SK-N-DZ (cell line): Measurements from ENCODE around the gene FBXW8.

Experiments
- DNase-seq: peaks from one replicate; pipeline ENCODE4 v3.0.0-alpha.2; 2015; ENCODE audit warnings: low spot score

FBXW8 gene

DNA sequence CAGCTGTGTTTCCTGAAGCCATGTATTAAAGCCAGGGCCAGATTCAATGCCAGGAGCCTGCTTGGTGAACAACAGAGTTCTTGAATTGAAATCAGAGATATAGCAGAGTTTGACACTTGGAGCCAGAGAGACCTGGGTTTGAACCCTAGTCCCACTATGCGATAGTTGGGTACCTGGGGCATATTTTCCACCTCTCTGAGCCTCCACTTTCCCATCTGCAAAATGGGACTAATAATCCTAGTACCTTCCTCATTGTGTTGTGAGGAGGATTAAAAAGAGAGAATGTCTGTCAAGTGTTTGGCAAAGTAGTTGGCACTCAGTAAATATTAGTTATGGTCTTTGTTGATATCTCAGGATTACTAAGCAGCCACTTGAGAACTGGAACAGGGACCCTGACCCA is 23.5 kb upstream of the FBXW8 start:
- no peak for DNase-seq

DNA sequence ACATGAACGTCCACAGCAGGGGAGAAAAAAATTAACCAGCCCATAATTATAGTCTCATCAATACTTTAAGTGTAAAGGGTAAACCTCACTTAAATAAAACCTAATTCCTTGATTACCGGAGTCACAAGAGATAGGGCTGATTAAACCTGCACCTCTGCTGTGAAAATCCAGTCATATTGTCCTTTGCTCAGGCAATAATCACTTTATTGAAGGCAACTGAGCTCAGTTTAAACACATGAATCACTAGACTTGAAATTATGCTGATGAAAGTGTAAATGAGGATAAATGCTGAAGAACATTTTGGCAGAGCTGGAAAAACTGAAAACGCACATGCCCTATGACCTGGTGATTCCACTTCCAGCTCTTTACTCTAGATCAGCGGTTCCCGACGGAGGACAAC is 22.9 kb upstream of the FBXW8 start:
- DNase-seq = no peak

- no peak for DNase-seq
These were observed 20.4 kb upstream of the FBXW8 start for GRCh38 chr12:116890330-116890729.

DNA sequence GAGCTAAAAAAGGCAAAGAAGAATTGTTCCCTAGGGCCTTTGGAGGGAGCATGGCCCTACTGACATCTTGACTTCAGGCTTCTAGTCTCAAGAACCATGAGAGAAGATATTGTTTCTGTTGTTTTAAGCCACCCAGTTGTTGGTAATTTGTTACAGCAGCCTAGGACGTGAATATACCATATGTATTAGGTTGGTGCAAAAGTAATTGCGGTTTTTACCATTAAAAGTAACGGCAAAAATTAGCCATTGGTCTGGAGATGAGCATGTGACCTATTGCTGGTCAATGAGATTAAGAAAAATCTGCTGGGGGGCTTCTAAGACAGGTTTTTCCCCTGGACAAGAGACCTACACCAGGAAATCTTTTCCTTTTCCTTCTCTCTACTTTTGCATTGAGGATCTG is 19.7 kb upstream of the FBXW8 start:
- DNase-seq = no peak

GRCh38 chr12:116892349-116893140 is 18.2 kb upstream of the FBXW8 start:
- DNase-seq = no peak

DNA sequence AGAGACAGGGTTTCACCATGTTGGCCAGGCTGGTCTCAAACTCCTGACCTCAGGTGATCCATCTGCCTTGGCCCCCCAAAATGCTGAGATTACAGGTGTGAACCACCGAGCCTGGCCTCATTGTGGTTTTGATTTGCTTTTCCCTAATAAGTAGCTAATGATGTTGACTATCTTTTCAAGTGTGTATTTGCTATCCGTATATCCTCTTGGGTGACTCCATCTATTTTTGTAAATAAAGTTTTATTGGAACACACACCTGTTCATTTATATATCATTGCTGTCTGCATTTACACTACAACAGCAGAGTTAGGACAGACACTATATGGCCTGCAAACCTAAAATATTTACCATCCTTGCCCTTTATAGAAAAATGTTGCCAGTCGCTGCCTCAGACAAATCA is 15.8 kb upstream of the FBXW8 start:
- no peak for DNase-seq

DNA sequence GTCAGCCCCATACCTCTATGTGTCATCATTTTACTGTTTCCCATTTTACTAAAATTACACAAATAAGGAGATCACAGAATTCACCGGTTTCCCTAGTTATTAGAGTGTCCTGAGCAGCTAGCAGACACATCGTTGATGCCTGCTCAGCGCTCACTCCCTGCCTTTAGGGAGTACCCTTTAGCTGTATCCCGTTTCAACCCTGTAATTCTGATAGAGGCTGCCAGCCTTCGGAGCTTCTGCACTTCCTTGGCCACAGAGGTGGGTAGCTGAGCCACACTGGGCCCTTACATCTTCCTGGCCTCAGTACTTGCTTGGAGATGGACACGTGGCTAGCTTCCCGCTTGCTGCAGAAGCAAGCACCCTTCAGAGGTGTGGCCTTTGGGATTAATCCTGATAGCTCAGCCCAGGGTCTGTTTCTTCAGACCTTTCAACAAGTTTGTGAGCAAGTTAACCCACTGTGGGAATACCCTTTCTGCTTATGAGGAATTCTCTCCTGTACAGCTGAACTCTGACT is 14.3 kb upstream of the FBXW8 start:
- DNase-seq = no peak

DNA sequence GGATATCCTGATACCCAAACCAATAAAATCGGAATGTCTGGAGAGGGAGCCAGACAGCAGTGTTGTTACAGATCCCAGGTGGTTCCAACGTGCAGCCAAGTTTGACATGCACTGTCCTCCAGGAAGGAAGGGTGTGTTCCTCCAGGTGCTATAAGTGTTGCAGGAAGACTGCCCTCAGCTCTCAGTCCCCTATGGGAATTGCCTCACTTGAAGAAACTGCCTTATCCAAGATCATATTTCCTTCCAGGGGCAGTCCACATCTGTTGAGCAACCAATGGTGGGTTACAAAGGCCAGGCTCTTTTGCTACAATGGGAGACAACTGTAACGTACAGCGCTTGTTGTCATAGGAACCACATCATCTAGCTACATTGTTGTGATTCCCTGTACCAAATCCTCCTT is 13.3 kb upstream of the FBXW8 start:
- no peak for DNase-seq

DNA sequence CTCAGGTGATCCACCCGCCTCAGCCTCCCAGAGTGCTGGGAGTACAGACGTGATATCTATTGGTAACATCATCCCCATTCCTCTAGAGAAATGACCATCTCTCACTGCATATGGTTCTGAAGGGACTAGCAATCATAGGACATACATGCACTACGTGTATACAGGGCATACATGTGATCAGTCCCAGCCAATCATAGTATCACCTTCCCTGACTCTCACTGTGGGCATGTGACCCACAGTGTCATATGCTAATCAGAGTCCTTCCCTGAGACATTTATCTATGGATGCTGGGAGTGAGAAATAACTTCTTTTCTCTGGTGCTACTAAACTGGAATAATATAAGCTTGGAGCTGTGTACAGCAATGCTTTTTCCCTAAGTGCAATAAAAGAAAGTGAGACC is 12.1 kb upstream of the FBXW8 start:
- DNase-seq = no peak

GRCh38 chr12:116901612-116902011 is 9.1 kb upstream of the FBXW8 start:
- DNase-seq = no peak

DNA sequence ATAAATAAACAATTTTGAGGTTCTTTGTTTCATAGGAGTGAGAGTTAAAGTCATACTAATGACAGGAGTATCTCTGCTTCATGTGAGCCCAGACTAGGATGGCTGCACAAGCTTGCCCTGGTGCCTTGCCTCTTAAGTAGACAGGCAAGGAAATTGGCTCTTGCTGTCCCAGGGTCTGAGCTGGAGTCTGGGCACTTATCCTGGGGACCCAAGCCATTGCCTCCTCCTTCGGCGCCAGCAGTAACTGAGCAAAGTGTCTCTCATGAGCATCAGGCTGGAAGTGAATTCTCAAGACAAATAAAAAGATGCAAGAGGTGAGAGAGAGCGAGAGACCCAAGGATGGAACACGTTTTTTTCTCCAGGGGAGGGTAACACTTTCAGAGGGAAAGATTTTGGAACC is 6.9 kb upstream of the FBXW8 start:
- no peak for DNase-seq

DNA sequence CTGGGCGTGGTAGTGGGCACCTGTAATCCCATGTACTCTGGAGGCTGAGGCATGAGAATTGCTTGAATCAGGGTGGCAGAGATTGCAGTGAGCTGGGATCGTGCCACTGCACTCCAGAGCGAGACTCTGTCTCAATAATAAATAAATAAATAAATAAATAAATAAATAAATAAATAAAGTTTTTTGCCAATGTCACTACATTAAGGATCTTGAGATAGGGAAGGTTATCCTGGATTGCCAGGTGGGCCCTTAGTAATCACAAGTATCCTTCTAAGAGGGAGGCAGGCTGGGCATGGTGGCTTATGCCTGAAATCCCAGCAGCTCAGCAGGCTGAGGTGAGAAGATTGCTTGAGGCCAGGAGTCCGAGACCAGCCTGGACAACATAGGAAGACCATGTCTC is 4.5 kb upstream of the FBXW8 start:
- DNase-seq = no peak

DNA sequence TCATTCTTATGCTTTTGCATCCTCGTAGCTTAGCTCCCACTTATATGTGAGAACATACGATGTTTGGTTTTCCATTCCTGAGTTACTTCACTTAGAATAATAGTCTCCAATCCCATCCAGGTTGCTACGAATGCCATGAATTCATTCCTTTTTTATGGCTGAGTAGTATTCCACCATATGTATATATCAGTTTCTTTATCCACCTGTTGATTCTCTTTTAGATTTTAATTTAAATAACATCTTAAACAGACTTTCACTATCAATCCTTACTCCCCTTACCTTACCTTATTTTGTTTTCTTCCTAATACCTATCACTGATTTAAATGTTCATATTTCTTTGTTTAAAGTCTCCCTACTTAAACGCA is 488 bp upstream of the FBXW8 start:
- no peak for DNase-seq

DNA sequence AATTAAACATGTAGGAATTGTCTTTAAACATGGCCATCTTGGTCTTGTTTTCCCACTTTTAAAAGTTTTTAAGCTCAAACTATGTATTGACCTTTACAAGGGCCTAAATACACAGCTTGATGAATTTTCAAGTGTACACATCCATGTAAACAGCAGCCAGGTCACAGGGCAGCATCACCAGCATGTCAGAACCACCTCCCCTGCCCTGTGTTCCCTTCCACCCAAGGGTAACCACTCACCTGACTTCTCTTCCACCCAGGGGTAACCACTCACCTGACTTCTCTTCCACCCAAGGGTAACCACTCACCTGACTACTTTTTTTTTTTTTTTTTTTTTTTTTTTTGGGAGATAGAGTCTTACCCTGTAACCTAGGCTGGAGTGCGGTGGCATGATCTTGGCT is 4.6 kb downstream of the FBXW8 start:
- DNase-seq = no peak

- DNase-seq = no peak
These were observed 5.4 kb downstream of the FBXW8 start for GRCh38 chr12:116916122-116916521.

GRCh38 chr12:116916714-116917114 is 6.0 kb downstream of the FBXW8 start:
- no peak for DNase-seq

- DNase-seq = no peak
These were observed 7.7 kb downstream of the FBXW8 start for GRCh38 chr12:116918464-116918863.

DNA sequence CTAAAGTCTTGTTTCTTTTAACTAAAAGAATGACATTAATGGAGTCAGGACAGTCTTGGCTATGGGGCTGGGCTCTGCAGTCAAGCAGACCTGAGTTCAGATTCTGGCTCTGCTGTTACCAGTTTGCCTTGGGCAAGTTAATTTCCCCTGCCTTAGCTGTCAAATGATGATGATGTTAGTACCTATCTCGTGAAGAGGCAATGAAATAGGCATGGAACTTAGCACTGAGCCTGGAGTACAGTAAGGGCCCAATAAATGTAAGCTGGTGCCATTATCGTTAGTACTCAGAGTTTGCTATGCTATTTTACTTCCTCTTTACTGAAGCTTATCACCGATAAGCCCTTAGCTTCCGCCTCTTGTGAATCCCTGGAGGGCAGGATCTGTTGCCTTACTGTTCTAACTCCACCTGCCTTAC is 8.5 kb downstream of the FBXW8 start:
- no peak for DNase-seq

GRCh38 chr12:116919706-116920485 is 9.1 kb downstream of the FBXW8 start:
- DNase-seq = no peak

DNA sequence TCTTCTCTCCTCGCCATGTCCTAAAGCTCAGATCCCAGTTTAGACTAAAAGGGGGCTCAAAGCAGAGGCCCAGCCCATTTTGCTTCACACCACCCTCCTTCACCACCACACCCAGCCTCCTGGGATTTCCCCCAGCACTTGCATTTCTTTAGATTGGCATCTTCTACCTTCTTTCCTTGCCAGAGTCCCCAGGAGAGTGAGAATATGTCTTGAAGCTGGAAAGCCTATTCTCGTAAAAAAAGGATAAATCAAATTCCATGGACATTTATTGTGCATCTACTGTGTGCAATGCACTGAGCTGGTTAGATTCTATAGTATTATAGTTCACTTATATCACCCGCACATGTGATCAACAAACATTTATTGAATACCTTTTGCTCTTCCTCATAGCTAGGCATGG is 10.2 kb downstream of the FBXW8 start:
- DNase-seq = no peak

DNA sequence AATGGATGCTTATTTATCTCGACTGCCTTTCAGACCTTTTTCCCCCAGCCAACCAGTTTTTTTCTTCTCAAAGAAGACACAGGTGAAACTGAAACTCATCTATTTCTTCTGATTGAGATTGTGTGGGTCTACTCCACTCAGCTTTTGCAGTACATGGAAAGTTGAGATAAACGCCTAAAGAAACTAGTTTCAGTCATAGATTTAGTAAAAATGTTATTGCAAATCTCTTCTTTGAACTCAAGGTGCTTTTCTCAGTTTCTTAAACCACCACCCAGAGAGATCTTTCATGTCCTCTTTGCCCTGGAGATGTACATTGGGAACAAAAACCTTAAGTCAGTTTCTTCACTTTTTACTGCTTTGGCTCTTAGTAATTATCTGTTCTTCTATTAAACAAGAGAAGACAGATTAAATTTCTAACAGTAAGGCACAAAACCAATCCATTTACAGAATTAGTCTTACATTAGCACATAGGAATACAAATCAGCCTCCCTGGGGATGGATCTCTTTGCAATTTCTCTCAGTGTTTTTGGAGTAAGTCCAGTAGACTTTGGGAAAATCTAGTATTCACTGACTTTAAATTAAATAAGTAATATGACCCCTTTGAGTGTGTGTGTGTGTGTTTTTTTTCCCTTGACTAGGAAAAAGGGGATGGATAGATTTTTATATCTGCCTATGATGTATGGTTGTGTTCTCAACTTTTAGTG is 11.6 kb downstream of the FBXW8 start:
- DNase-seq = no peak
